GM18526 (cell line): Measurements from ENCODE around the gene CYP19A1.

ENCODE experiments used
- POLR2A ChIP-seq: IDR thresholded peaks from 3 replicates; pipeline ENCODE4 v1.6.1; 2011; ENCODE audit not compliant: insufficient read length; ENCODE audit errors: extremely low read depth

The CYP19A1 gene

DNA sequence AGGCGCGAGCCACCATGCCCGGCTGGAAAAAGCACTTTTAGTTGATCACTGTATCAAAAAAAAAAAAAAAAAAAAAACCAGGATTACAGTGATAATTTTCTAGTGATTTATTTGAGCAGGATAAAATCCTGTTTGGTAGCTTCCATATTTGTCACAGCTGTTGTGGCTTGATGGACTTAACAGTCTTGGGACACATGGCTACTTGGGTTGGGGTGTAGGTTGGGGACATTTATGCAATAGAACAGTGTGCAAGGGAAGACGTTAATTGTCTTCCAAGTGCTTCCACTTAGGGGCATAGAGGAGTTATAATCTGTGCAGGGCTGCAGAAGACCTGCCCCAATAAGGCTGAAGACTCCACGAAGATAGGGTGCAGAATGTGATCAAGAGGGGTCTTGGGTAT, 136.8 kb downstream of the CYP19A1 start:
- TF ChIP-seq POLR2A, result no peak

DNA sequence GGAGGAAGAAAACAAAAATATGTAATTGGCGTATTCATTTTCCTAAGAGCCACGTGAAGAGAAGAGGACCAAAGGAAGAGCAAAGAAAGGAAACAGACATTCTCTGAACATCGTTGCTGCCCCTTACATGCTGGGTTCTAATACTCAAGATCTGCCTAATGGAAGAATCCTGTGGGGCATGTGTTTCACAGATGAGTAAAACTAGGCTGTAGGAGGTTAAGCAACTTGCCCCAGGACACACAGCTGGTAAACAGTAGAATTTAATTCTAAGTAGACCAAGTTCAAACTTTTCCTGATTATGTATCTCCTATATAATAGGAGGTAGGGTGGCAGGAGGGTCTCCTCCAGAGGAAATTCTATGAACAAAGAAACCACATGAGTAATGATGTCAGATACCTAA, 137.6 kb downstream of the CYP19A1 start:
- no peak for TF ChIP-seq POLR2A

DNA sequence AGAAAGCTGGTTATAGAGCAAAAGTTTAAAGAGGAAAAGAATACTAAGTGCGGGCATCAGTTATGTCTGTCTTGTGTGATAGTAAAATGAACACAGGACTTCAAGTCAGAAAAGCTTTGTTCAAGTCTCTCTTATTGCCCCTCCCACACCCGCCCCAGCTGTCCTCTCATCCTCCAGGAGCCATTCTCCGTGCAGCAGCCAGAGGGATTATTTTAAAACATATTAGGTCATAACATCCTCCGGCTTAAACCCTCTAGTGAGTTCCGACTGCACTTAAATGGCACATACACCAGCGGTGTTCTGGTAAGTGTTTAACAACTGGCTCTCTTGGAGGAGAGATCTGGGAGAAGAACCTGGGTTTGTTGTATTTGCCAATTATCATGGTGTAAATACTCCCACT, 138.9 kb downstream of the CYP19A1 start:
- TF ChIP-seq POLR2A, result no peak

DNA sequence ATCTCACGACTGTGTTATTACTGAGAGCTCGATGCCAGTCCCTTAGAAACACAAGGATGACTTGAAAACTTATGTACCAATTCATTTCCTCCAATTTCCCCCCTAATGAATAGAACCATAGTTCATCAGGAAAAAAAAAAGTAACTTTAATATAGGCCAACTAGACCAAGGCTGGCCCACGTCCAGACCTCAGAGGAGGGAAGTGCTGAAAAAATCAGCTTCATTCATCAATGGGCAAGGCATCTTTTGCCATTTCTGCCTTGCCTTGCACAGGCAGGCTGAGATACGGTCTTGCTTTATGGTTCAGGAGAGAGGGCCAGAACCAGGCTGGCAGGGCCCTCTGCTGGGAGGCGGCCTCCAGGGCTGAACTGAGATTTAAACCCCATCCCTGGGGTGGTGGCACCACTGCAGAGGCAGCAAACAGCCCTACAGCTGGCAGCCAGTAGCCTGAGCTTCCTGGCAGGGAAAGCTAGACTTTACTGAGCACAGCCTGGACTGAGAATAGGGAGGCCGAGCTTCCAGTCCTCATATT, 139.6 kb downstream of the CYP19A1 start:
- TF ChIP-seq POLR2A, result no peak

DNA sequence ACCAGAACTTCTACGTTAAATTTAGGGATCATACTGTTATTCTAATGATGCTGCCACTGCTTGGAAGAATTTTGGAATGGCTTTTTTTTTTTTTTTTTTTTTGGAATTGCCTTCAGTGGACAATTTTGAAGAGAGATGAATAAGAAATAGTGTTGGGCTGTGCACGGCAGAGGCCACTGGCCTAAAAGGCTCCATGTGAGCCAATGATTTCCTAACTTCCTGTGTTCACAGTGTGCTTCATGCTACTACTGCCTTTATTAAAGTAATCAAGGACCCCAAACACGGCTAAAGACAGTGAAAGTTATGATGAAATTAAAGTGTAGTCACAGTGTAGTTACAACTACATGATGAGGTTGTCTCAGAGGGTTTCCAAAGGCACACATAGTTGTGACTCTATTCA, 142.9 kb downstream of the CYP19A1 start:
- TF ChIP-seq POLR2A, result no peak

DNA sequence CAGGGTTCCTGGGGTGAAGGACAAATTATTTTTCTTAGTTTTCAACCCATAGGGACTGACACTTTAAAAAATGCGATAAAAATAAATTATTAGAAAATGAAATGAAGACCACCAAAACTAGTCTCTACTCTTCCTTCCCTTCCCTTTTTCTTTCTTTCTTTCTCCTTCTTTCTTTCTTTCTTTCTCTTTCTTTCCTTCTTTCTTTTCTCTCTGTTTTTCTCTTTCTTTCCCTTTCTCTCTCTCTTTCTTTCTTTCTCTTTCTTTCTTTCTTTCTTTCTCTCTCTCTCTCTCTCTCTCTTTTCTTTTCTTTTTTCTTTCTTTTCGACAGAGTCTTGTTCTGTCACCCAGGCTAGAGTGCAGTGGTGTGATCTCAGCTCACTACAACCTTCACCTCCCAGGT, 144.4 kb downstream of the CYP19A1 start:
- no peak for TF ChIP-seq POLR2A

DNA sequence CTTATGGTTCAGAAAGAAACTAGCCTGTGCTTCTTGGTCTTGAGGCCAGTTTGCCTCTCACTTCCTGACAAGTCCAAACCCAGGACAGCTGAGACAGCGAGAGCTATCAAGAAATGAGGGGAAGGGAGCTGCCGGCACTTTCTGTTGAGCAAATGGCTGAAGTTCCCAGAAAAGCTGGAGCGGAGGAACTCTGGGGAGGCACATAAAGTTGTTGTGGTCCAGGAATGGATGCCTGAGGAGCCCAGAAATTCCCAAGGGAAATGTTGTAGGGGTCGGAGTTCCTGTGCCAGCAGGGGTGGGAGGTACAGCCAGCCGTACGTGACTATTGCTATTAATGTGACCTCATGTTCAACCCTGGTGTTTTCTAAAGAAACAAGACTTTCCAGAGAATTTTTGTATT, 144.9 kb downstream of the CYP19A1 start:
- TF ChIP-seq POLR2A, result no peak

DNA sequence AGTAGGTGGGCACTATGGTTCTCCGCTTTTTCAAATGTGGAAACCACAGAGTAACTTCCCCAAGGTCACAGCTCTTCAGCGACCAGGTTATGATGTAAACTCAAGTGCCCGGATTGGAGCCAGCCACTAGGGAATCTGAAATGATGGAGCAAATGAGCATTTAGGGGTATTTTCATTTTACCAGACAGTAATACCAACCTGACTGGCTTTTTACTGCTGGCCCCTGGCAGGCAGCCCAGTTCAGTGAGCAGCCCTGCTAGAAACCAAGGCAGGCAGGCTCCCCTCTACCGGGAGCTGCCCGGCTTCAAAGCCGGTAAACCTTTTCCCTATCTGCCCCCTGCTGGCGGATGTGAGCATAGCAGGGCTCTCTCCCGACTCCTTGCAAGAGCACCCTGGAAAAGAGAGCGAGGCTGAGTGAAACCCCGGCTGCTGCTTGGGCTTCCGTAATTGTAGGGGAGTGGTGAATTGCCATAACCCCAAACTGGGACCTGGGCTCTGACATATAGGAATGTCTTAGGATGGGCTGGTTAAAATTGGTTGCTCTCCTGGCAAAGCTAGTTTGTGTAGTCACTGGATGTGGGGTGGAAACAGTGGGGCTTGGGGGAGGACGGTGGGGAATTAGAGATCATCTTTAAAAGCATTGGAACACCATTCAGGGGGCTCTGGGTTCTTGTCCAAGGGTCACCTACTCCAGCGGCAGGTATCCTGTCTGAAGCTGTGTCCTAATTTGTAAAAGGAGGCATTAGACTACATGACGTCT, 145.7 kb downstream of the CYP19A1 start:
- no peak for TF ChIP-seq POLR2A

DNA sequence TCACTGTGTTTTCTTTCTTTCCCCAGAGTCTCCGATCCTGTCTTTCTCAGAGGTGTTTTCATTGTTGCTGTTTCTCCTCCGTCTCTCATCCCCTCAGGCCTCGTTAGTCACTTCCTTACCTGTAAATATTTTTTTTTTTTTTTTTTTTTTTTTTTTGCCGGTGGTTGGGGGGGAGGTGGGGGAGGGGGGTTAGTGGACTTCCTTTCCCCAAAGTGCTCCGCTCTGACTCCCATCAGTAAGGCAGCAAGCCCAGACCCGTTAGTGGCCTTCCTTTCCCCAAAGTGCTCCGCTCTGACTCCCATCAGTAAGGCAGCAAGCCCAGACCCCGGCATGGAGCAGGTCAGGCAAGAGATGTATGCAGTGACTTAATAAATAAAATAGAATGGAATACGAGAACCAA, 146.6 kb downstream of the CYP19A1 start:
- no peak for TF ChIP-seq POLR2A

DNA sequence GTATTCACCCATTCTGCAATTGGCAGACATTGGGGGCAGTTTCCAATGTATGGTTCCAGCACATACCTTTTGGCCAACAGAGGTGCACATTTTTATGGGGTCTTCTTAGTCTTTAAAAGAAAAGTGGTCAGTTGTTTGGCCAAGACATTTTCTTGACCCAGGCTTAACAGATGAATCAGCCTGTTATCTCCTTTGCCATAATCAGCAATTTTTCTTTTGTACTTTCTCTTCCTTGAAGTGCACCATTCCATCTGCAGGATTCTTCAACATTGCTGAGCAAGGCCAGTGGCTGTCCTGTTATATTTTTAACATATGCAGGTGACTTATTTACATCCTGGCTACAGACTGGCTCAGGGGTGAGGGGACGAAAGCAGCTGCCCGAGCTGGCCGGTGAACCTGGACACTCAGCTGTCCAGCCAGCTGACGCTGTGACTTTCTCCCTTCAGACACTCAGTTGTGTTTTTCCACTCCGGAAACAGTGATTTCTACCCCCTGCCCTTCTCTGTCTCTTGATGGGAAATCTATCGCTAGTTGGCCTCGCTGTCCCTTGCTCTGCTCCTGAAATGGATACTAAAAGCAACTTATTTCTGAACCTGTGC, 147.2 kb downstream of the CYP19A1 start:
- TF ChIP-seq POLR2A, result no peak

DNA sequence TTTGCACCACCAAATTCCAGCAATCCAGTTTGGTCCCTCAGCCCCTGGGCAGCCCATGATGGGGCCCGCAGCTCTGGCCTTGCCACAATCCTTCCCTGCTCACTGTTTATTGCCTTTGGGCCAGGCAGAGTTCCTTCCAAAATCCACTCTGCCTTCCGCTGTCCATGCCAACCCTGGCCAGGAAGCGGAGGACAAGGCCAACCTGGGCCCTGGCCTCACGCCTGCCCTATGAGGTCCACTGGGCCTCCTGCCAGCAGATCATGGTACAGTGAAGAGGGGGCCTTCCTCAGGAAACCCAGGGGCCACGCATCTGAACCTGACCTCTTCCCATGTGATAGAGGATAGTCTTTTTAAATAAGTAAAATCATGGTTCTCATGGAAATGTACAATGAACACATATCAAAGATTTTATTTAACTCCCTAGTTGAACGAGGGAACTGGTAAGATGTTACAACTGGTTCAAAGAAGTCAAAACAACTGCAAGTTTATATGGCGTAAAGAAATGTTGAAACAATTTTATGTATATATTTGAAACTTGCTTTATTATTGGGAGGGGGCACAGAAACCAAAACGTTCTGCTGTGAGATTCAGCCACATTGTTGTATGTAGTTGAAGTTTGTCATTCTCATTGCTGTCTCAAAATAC, 147.8 kb downstream of the CYP19A1 start:
- no peak for TF ChIP-seq POLR2A

DNA sequence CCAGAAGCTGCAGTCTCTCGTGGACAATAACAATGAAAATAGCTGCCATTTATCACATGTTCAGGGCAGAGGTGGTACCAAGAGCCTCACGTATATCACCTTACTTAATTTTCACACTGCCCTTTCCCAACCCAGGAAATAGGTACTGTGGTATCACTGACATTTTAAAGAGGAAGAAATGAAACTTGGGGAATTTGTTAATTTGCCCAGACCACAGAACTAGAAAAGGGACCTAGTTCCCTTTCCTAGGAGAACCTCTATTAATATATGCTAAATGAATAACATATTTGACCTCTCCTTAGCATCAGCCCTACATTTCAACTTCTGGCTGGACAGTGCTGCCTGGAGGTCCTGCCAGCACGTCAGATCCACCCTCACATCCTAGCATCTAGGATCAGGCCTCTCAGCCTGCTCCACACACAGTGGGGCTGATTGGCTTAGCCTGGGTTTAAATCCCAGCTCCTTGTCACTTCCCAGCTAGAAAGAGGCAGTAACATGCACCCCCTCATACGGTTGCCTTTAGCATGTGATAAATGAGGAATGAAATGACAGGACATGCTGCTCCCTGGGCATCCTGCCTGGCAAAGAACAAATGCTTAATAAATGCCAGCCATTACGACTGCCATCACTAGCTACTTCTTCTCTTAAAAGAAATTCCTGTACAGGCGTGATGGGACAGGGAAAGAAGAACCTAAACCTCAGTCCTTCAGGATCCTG, 148.6 kb downstream of the CYP19A1 start:
- TF ChIP-seq POLR2A, result no peak

DNA sequence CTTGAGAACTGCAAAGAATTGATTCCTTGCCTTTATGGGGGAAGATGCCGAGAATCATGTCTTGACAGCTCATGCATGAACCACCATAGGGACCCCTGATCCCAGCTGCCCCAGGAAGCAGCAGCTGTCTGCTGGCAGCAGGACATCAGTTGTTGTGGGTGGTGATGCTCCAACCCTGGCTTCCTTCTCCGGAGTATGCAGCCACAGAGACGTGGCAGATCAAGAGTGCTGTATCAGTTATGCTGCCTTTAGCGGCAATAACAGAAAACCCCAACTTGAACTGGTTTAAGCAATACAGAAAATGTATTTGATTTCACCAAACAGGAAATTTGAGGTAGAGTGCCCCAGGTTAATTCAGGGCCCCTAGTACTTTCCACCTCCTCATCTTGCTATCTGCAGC, 151.5 kb downstream of the CYP19A1 start:
- no peak for TF ChIP-seq POLR2A

DNA sequence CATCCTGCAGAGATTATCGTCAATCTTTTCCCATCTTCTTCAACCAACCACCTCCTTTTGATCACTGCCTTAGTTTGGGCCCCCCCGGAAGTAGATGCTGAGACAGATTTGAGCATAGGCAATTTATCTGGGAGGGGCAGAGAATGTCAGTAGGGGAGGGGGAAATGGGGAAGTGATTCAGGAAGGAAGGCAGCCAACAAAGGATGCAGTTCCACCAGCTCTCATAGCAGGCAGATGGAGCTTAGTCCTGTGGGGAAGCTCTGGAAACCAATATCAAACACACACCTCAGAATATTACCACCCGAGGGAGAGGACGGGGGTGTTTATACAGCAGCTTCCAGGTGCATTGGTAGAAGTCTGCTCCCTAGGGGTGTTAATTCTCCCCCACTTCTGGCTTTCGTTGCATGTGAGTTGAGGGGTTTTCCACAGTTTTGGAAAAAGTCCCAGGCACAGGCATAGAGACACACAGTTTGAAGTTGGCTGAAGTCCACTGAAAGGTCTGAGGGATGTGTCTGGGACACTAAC, 152.2 kb downstream of the CYP19A1 start:
- TF ChIP-seq POLR2A, result no peak
